HG02870 (cell line): ENCODE data around the gene NKTR.

Source experiments
- ATAC-seq: cut with Tn5 transposase; IDR thresholded peaks from one replicate; pipeline ENCODE4 v1.9.1; 2021; ENCODE audit warnings: mild to moderate bottlenecking, moderate library complexity; ENCODE audit not compliant: unreplicated experiment

The NKTR gene

DNA sequence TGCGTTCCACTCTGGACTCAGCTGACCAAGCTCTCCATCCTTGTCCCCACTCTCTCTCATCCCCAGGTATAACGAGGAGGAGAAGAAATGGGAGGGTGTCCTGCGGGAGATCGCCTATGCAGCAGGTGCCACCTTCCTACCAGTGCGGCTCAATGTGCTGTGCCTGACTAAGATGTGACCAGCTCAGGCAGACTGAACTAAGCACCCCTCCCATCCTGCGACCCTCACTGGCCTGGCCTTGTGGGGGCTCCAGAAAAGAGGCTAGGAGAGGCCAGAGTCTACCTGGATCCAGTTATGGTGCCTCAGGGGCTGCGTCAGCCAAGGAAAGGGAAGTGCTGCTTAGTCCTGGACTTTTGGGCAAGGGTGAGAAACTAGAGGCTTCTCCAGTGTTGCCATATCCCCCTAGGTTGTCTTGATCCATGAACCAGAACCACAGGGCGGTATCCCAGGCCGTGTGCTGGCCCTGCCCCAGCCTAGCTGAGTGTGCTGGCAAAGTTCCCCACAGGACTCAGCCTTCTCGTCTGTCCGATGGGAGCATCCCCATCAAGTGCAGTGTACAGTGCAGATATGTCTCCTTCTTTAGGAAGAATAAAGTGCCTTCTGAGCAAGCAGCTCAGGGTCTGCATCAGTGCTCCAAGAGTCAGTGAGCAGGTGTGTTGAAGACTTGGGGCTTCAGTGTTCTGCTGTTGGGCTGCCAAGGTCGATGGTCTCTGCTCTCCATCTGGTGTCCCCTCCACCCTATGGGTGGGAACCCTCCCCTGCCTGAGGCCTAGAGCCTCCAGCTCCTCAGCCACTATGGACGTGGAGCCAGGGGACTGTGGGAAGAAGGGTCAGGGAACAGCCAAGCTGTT, 91.6 kb downstream of the NKTR start:
- no peak for ATAC-seq

DNA sequence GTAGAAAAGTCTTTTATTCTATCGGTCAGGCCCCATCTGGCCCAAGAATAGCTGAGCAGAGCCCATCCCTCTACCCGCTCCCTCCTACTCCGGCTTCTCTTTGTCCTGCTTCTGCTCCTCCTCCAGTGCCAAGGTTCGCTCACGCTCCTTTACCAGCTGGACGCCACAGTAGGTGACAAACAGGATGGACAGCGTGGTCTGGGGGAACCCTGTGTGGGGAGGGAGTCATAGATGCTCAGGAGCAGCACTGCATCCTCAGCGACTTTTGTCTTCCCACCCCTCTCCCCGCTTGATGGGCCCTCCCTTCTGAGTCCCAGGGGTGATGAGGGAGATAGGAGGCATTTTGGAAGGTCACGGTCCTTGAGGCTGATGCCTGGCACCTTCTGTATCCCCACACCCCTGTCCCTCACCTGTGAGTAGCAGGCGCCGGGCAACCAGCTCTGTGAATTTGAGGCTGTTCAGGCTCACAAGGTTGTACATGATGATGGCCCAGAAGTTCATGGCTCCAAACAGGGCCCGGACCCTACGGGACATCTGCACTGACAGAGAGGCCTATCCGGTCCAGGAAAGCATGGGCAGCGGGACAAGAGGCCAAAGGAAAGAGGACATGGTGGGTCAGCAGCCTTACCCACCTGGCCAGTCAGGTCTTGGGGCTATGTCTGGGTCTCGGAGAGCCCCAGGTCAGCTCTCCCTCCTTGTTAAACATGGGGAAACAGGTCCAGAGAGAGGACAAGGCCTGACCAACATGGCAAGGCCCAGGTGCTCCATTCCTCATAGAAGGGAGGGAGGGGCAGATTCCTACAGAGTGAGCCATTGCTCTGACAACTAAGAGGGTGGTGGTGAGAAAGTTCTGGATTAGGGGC, 92.4 kb downstream of the NKTR start:
- no peak for ATAC-seq

DNA sequence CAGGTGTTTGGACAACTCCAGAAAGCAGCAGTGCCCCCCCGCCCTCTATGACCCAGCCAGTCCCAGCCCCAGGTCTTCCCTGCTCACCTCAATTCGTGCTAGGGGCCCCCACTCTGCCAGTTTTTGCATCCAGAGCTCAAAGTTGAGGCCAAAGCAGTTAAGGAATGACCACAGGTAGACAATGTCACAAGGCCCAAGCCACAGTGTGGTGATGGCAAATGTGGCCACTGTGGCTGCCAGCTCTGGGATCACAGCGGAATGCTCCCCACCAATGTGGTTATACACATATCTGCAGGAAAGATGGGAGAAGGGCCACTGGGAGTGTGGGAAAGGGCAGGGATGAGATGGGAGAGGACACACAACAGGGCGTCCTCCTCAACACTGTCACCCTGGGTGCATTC, 93.0 kb downstream of the NKTR start:
- no peak for ATAC-seq

DNA sequence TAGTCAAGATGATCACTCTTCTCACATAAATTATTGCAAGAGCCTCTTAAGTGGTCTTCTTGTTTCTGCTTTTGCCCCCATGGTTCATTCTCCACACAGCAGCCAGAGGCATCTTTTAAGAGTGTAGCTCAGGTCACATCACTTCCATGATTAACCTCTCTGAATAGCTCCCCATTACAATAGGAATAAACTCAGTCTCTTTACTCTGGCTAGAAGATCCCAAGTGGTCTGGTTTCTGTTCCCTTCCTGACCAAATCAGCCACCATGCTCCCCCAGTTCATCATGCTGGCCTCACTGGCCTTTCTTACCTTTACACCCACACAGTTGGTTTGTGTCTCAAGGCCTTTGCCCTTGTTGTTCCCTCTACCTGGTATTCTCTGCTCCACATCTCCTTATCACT, 93.9 kb downstream of the NKTR start:
- no peak for ATAC-seq

DNA sequence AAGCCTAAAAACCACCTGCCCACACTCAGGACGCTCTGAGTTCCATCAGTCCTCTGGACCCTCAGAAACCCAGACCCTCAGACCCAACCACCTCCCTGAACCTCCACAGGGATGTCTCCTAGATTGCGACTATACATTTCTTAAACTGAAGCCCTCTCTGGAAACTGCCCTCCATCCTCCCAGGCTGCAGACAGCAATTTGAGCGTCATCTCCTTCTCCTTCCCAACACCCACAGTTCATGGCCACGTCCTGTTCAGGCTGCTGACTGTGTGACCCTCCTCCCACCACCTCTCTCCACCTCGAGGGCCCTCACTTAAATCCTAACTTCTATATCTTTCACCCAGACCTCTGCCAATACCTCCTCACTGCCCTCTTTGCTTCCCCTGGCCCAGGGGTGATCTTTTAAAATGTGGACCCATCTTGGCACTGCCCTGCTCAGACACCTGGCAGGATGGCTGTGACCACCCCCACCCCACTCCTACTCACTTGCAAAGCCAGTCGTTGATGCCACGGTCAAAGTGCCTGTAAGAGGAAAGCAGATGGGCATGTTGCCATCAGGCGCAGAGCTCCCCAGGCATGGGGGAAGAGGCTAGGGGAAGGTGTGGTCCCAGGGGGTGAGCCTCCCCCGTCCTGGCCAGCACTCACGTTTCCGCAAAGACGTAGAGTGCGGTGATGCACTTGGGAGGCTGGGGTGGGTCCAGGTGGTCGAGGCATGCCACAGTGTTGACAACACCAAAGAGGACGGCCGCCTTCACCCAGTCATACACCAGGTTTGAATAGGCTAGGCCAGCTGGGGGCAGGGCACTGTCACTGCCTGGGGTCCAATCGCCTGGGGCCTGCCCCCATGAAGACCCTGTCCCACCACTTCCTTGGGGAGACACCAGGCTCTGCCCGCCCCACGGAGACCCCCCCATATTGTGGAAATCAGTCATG, 96.1 kb downstream of the NKTR start:
- no peak for ATAC-seq

DNA sequence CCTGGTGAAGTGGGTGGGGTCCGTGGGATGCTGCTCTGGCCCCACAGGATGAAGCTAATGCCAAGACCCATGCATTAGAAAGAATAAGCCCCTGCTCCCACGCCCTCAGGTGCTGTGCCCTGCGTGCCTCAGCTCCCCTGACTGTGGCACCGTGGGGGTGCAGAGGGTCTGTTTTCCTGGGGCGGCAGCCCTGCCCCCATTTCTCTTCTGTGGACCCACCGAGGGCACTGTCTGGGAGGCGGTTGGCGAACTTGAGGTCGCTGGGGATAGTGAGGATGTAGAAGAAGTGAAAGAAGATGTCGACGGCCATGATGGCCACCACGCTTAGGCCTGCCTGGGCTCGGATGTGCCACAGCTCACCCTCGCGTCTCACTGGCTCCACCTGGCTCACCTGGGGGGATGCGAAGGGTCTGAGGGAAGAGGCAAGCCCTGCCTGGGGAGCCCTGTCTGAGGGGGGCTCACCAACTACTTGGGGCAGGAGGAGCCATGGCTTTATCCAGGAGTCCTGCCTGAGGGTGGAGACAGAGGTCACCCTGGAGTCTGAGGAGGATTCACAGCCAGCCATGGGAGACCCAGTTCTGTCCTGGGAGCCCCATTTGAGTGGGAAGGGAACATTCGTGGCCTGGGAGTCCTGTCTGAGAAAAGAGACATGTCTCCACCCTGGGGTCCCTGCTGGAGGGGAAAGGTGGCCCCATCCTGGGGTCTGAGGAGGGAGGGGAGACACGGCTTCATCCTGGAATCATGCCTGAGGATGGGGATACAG, 97.0 kb downstream of the NKTR start:
- no peak for ATAC-seq
